ENCODE results near the gene VPS39.
A peak's percentile ranks its signal among the peaks of the same experiment; 100 is the strongest.

The VPS39 gene

DNA sequence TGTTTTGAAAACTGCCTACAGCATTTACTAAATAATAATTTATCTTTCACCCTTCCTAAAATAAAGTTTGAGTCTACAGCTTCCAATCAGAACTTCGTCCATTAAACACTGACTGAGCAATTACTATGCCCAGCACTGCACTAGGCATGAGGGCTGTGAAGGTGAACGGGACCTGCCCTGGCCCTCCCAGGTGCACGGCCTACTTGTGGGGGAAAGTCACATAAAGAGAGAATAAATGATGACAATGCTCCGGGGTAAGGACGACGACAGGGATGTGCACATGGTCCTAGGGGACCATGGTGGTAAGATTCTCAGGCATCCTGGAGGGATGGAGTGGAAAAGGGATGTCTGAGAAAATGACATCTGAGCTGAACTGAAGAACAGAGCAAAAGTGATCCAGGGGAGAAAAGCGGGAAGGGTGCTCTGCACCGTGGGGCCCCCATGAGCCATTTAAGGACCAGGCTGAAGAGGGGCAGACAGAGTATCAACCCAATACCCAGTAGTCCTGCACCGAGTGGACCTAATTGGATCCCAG is 63.2 kb downstream of the VPS39 start:
- DNase-seq = no peak

DNA sequence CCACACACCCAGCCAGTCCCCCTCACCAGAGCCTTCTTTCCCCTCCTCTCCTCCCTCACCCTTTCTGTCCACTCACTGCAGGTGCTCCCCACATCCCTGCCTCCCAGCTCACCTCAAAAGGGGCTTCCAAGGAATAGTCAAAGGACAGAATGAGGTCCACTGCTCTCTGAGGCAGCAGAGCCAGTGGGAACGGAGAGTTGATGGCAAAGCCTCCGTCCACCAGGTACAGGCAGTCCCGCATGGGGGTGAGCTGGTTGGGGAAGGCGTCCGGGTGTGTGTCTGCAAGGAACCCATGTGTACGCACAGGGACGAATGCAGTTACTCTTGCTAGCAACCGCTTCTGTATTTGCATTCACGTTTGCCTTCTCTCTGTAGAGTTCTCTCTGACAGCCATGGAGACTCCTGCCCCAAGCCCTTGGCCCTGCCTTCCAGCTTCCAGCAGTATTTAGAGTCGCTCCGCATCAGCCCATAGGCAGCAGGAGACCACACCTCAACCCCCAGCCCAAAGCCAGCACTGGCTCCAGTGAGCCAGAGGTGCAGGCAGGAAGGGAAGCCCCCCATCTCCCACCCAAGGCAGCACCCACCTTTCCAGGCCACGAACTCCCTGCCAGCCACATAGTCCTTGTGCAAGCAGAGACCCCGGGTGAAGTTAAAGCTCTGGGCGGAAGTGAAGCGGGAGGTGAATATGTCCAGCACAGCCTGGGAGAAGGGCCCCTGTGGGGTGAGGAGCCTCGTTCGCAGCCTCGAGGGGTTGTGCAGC is 64.1 kb downstream of the VPS39 start:
- DNase-seq = no peak

DNA sequence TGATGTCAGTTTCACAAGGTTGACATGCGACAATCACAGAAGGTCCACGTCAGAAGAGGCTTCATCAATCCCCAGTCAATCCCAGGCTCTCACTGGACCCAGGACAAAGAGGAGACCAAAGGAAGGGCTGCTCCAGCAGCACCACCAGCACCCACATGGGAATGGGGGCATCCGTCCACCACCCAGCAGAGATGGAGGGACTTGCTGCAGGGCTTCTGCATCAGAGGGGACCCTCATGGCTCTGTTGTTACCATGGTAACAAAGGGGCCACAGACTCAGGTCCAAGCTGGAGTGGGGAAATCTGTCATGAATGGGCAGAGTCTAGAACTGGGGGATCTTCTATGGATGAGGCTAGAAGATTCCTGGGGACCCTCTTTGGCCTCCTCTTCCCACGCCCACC is 64.7 kb downstream of the VPS39 start:
- DNase-seq = no peak

DNA sequence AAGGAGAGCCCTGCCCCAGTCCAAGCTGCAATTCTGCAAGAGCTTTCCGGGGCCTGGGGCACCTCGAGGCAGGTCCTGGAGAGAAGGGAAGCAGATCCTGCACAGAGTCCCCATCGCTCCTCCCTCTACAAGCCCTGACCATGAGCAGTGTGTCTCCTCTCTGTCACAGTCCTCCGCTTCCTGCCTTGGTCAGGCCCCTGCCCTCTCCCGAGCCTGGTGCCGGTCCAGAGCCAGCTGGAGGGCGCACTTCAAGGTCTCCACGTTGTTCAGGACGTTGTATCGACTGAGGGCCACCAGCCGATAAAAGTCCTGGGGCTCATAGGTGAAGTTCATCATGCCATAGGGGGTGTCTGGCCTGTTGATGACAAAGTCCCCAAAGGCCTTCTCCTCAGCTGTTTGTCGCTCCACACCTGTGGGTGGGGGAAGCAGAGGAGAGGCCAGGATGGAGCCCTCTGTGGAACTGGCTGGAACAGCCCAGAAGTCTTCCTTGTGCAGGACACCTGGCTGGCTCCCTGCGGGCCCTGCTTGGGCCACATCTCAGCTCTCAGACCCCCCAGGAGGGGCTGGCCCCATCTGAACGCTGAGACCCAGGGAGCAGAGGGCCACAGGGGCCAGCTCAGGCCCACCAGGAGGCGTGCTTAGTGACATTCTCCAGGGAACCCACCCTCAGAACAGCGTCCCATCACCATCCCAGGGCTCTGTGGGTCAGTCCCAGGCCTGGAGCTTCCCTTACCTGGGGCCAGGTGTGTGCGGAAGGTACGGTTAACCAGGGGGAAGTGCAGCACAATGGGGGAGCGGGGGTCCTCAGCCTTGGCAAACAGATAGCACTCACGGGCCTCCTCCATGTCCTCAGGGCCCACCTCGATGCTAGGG is 66.1 kb downstream of the VPS39 start:
- no peak for DNase-seq

DNA sequence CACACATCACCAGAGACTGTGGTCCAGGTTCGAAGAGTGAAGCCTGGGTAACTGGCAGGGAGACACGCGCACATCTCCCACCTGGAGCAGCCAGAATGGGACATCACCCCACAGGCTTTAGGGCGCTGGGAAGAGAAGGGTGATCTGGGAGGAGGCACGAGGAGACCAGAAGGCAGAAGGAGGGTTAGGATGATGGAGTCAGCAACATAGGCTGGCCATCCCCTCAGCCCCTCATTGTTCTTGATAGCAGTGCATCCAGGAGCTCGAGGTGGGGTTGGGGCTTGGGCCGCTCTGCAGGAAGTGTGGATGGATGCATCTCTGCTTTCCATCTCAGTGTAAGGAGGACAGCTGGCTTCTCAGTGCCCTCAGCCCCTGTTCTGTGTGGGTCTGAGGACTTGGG is 66.9 kb downstream of the VPS39 start:
- DNase-seq = no peak

DNA sequence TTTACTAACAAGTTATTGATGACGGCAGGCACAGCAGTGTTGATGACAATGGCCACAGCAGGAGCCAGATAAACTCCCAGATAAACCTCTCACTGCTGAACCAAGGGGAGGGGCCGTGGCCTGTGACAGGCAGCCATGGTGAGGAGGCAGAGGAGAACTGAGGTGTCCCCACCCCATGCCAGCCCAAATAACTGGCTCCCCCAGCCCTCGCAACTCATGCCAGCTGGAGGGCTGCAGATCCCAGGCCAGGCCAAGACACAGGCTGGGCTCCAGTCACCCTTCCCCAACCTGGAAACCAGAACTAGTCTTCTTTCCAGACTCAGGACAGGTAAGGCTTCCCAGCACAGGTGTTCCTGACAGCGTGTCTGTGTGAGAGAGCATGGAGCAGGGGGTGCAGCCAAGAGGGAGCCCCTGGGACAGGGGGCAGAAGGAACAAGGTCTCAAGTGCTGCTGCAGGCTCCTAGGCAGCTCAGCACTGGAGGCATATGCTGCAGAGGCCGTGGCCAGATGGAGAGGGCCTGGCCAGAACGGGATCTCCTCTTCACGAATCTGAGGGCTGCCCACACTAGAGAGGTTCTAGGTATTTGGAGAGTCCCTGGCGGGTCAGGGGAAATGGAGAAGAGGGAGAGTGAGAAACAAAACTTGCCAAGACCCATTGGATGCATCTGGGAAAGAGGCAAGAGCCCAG is 67.6 kb downstream of the VPS39 start:
- no peak for DNase-seq

DNA sequence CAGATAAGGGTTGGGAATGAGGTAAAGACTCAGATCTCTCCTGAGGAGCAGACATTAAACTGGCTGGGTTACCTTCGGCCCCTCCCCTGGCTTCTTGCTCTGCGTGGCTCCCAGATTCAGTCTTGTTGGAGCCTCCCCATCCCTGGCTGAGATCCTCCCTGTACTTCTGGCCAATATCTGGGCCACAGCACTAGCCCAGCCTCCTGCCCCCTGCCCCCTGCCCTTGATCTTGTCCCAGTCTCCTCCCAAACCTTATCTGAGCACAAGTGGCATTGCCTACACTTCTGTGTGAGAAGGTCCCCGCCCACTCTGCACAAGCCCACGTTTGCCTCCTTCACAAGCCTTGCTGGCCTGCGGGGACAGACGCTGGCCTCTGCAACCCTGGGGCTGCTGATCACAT is 68.5 kb downstream of the VPS39 start:
- peak in 1 of 2 donors; percentile 38 for DNase-seq

DNA sequence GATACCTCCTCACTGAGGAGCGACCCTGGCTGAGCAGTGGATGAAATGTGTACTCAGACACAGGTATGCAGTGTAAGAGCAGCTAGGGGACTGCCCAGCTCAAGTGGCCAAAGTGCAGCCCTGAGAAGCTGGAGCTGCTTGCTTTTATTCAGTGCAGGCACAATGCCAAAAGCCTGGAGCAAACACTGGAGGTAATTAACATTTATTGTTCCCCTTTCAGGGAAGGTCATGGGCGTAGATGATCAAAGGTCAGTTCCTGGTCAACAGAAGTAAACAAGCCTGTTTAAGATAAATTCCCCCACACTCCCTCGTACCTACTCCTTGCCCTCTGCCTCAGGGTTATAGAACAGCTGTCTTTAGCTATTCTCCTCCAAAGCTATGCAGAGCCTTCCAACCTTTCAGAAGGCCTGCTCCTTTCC is 69.1 kb downstream of the VPS39 start:
- DNase-seq = peak; percentile 51 to 65

DNA sequence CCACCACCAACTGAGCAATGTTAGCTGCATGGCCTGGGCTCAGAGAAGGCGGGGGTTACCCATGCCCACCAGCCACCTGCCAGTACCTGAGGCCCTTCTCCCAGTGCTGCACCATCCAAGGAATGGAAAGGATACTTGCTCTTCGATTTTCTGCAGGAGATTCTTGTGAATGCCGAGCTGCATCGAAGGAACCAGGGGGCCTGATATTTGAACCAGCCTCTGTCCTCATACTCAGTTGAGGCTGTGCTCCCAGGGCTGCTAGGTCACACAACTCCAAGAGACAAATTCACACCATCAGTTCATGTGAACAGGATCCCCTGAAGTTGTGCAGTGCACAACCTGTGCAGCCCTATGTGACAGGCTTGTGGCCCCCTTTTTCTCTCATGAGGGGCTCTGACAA is 69.7 kb downstream of the VPS39 start:
- DNase-seq = no peak

DNA sequence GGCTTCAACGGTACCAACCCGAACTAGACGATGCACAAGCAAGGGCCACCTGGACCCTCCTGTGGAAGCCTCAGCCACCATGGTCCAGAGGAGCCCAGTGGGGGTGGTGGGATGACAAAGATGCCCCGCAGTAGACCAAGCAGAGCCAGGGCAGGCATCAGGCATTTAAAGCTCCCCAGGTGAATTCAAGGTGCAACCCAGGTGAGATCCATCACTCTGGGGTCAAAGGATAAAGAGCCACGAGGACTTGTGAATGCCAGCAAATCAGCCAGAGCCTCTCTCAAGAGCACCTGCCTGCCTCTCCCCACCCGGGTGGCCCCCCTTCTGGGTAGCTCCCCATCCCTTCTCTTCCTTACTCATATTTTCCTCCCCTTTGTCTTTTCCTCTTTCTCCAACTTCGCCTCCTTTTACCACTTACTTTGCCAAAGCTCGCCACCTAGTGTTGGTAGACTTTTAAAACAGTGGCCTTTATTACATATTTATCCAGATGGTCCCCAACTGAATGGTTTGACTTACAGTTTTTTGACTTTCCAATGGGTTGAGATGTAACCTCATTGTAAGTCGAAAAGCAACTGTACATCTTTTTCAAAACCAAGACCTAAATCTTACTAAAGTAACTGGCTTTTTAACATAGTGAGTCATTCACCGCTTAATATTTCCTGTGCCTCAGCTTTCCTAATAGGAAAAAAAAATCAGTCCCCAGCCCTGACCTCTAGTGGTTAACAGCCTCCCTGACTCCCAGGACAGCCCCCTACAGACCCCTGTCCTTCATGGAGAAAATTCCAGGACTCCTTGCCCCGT is 70.4 kb downstream of the VPS39 start:
- DNase-seq = peak; percentile 55 to 57

DNA sequence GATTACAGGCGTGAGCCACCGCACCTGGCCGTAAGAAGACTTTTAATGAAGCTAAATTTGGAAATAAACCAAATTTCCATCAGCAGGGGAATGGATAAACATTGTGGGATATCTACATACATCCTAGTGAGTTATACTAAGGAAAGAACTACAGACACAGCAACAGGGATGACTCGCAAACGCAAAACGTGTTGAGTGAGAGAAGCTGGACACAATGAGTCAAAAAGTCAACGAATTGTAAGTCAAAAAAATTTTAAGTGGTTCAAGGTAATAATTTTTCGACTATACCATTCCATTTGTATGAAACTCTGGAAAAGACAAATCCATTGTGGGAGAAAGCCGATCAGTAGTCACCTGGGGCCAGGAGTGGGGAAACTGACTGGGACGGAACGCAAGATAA is 71.6 kb downstream of the VPS39 start:
- no peak for DNase-seq

DNA sequence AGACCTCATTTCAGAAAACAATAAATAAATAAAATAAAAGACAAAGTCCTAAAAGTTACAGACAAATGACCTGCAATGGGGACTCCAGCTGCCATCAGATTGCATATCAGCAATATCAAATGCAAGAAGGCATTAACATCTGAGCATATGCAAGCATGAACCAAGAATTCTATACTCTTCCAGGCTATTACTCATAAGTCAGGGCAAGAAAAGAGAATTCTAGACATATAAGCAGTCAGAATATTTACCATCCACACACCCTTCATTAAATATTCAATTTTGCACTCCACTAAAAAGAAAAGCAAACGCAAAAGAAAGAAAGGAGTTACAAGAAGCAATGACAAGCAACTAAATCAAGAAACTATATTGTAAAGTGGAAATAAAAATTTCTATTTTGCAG is 72.8 kb downstream of the VPS39 start:
- no peak for DNase-seq

DNA sequence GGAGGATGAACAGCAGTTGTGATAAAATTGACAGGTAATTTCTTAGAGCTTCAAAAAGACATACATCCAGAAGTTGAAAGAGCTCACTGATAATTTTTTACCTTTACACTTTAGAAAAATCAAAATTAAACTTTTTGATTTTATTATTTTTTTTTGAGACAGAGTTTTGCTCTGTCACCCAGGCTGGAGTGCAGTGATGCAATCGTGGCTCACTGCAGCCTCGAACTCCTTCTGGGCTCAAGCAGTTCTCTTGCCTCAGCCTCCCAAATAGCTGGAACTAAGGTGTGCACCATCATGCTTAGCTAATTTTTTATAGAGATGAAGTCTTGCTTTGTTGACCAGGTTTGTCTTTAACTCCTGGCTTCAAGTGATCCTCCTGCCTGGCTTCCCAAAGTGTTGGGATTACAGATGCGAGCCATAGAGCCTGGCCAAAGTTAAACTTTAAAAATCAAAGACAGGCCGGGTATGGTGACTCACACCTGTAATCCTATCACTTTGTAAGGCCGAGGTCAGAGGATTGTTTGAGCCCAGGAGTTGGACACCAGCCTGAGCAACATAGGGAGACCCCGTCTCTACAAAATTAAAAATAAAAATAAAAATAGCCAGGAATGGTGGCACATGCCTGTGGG is 73.4 kb downstream of the VPS39 start:
- no peak for DNase-seq

DNA sequence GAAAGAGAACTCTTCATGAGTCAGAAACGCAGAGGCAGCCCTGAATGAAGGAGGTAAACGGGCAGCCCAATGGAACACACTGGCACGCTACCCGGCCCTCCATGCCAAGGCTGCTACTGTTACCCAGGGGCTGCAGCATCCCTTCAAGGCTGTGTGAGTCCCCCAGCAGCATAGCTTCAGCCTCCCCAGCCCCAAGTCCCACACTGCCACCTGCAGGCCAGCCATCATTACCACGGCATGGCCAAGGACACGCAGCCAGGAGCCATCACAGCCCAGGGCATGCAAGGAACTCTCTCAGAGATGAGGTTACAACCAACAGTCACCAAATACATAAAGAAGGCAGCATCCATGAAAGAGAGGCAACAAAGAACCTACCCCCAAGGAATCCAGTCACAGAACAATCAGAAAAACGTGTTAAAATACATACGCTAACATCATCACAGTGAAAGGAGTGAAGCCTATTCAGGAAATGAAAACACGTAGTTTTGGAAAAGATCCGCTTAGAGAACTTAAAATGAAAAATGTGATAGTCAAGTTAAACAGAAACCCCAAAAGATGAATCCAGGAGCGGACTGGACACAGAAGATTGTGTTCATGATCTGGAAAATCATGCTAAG is 74.1 kb downstream of the VPS39 start:
- DNase-seq = peak; percentile 59 to 70

DNA sequence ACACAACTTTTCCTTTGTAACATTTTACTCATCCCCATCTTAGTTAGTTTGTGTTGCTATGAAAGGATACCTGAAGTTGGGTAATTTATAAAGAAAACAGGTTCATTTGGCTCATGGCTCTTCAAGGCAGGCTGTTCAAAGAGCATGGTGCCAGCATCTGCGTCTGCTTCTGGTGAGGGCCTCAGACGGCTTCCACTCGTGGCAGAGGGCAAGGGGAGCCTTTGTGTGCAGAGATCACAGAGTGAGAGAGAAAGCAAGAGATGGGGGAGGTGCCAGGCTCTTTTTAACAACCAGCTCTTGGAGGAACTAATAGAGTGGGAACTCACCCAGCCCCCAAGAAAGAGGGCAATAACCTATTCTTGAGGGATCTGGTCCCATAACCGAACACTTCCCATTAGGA is 74.7 kb downstream of the VPS39 start:
- no peak for DNase-seq

DNA sequence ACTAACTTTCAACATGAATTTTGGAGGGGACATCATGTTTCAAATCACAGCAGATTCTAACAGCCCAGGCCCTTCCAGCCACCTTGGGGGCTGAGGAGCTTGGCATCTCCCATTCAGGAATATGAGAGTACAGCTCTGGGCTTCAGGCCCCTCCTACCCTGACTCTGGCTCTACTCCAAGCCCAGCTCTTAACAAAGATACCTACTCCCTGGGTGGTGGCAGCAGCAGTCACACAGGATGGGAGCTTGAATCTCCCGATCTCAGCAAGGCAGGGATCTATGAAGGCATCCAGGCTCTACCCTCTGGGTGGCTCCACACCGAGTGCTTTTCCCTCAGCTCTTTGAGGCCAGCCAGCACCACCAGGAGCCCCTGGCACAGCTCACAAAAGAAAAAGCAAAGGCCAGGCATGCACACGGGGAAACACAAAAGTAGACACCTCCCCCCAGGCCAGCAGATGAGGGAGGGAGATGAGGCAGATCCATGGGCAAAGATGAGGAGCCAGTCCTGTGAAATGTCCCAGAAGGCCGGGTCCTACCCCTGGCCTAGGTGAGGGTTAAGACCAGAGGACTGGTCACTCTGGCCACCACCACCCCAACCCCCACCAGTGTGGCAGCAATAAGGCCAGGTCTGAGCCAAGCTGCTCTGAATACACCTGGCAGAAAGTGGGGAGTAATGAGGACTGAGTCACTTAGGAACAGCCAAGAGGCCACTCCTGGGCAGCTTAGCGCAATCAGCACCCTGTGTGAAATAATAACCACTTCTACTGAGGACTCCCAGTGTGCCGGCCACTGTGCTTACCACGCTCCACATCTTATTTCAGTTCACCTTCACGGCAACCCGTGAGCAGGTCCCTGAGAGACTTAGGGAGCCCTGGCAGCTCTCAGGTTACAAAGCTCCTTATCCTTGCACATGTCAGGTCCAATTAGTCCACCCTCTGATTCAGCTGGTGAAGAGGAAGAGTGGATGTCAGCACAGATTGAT is 76.0 kb downstream of the VPS39 start:
- DNase-seq = no peak

DNA sequence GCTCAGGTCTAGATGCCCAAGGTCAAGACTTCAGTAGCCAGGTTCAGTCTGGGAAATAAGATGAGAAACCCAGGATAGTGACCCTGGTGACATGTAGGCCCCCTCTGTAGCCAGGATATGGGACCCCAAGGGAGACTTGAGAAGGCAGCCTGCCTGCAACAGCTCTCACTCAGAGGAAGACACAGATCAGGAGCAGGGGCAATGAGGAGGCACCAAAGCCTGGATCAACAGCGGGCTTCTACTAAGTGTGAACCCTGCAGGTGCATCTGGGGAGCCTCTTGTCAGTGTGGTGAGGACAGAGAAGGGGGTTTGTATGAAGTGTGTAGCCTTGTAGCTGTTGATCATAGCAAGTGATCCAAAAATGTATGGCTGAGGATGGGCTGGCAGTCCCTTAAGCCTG is 77.1 kb downstream of the VPS39 start:
- no peak for DNase-seq

DNA sequence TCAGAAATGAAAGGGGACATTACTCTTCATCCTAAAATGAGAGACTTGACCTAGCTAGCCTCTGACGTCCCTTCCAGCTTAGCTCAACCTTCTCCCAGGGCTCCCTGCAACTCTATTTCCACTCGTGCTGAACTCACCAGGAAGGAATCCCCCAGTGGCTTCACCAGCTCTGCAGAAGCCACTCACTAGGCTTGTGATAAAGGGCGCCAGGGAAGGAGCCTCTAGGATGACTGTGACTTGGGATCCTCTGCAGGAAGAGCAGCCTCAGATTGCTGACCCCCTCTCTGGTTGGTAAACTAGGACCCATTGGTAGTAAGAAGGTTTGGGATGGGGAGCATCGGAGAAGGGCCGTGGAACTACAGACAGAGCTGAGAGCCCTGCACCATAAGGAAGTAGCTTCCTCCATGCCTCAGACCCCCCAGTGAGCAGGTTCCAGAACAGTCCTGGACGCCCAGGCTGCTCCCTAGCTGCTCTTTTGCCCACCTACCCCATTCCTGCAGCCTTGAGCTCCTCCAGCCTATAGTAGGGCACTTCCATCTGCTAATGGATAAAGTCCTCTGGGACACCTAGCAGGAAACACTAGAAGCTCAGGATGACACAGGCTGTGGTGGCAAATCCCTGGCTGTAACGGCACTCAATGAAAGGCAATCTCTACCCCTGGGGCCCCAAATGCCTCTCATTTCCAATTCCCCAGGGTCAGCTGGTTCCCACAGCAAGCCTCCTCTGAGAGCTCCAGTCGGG is 77.7 kb downstream of the VPS39 start:
- DNase-seq = no peak

DNA sequence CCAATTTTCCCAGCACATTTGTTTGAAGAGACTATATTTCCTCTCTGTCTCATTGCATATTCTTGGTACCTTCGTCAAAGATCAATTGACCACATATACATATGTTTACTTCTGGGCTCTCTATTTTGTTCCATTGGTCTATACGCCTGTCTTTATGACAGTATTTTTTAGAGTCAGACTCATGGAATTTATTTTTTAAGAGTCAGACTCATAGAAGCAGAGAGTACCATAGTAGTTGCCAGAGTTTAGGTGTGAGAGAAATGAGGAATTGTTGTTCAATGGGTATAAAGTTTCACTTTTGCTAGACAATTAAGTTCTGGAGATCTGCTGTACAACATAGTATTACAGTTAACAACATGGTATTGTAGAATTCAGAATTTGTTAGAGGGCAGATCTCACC is 78.7 kb downstream of the VPS39 start:
- no peak for DNase-seq
